Measurements from ENCODE around the gene MRPS18B.
"Not testable (repeated sequence)": the region's sequence is repeated elsewhere in the genome, so short reads cannot be mapped to it uniquely, and the experiment has no call there.

MRPS18B gene

GRCh38 chr6:30617565-30618269, at the start of gene MRPS18B:
TSS of gene MRPS18B (plus strand) at chr6:30617840. CDS start at chr6:30617866, 26 bp downstream.
- Mint-ChIP-seq H3K27ac (peak within 1 kb of the TSS; percentile 100), H3K4me1 (peaks cover 59% of the 10 kb centered on the region), H3K36me3 (peaks cover 100% of the 10 kb centered on the region), H3K4me3 (peak within 1 kb of the TSS; percentile 87), H3K9me3 (no peaks in the 10 kb centered on the region)
- ATAC-seq, result peak; percentile 87
- peak; percentile 86 to 98 for DNase-seq (ENCODE audit: low spot score in 2 of 2)

DNA sequence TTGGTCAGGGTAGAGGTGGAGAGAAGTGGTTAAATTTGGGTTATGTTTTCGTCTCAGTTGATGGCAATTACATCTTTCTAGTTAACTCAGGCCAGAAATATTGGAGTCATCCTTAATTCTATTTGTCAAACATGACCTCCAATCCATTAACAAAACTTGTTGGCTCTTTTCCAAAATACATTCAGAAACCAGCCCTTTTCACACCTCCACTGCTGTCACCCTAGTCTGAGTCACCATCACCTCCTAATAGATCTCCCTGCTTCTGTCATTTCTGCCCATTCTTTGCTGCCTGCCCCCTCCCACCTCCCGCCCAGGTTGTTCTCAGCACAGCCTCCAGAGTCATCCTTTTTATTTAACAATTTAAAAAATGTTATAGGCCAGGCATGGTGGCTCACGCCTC, 49.4 kb upstream of the MRPS18B start:
- peaks cover 37% of the 10 kb centered on the region for H3K36me3 Mint-ChIP-seq
- H3K4me1 Mint-ChIP-seq, result peaks cover 50% of the 10 kb centered on the region
- H3K4me3 Mint-ChIP-seq, result no peak overlapping the region
- DNase-seq (ENCODE audit: low spot score in 2 of 2) (peak in 1 of 2 donors; percentile 64), ATAC-seq (peak; percentile 71)
- no peaks in the 10 kb centered on the region for H3K9me3 Mint-ChIP-seq
- peak overlapping the region; percentile 46 for H3K27ac Mint-ChIP-seq

DNA sequence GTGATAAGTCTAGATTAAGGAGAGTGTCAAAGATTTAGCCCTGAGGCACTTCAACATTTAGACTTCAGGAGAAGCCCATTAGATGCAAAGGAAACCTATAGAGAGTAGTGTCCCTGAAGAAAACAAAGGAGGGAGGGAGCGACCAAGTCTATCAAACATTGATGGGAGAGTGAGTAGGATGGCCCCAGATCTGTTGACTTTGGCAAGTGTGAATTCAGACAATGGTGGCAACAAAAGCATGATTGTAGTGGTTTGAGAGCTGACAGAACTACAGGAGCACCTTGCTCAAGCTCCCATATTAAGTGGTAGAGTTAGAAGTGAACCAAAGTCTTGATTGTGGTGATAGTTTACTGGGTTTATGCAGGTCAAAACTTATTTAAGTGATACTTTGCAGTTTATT, 47.4 kb upstream of the MRPS18B start:
- Mint-ChIP-seq H3K27ac (peak overlapping the region; percentile 99), H3K4me1 (peaks cover 55% of the 10 kb centered on the region), H3K4me3 (peak overlapping the region; percentile 97), H3K36me3 (peaks cover 41% of the 10 kb centered on the region), H3K9me3 (no peaks in the 10 kb centered on the region)
- DNase-seq (ENCODE audit: low spot score in 2 of 2), result no peak
- no peak for ATAC-seq

GRCh38 chr6:30570740-30571074, 46.9 kb upstream of the MRPS18B start:
- Mint-ChIP-seq H3K4me1 (peaks cover 55% of the 10 kb centered on the region), H3K27ac (peak overlapping the region; percentile 99), H3K9me3 (no peaks in the 10 kb centered on the region), H3K4me3 (peak overlapping the region; percentile 97), H3K36me3 (peaks cover 46% of the 10 kb centered on the region)
- peak; percentile 12 for ATAC-seq
- no peak for DNase-seq (ENCODE audit: low spot score in 2 of 2)

DNA sequence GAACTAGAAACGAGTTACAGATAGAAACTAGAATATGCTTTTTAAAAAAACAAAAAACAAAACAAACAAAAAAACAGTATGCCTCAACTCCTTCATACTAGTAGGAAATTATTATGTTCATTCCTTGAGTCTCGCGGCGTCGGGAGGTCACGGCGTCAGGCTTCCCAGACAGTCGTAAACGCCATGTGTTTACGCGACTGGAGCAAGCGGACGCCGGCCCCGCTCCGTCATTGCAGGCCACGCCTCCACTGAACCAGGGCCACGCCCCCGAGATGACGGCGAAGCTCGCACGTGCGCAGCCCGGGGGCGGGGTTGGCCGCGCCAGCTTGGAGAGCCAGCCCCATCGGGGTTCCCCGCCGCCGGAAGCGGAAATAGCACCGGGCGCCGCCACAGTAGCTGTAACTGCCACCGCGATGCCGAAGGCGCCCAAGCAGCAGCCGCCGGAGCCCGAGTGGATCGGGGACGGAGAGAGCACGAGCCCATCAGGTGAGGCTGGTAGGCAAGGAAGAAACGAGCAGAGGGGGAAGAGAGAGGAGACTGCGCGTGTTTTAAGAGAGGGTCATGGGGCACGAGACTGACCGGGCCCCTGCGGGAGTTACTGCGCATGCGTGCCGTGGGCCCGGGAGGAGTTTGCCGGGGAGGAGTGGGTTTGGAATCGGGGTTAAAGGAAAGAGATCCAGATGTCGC, 46.4 kb upstream of the MRPS18B start, which contains the start of gene ABCF1:
Gene ABCF1 (plus strand): TSS at position 368 of the 687 bp plus-strand sequence. CDS start 46 bp downstream, at position 414.
- Mint-ChIP-seq H3K4me3 (peak within 1 kb of the TSS; percentile 97), H3K9me3 (no peaks in the 10 kb centered on the region), H3K27ac (peak within 1 kb of the TSS; percentile 99), H3K4me1 (peaks cover 55% of the 10 kb centered on the region), H3K36me3 (peaks cover 51% of the 10 kb centered on the region)
- ATAC-seq (peak; percentile 95), DNase-seq (ENCODE audit: low spot score in 2 of 2) (peak; percentile 100)

DNA sequence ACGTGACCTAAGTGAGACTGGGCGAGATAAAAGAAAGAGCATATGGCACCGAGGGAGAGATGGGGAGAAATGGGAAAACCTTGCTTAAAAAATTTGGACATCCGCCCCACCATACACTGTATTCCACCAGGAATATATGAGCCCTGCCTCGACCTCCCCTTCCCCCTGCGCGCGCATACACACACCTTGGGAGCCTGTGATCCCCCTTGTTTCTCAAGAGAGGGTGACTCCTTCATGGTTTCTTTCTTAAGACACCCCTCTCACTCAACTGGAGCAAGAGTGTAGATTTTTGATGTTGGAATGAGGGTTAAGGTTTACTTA, 45.9 kb upstream of the MRPS18B start:
- Mint-ChIP-seq H3K36me3 (peaks cover 56% of the 10 kb centered on the region), H3K4me1 (peaks cover 59% of the 10 kb centered on the region), H3K9me3 (no peaks in the 10 kb centered on the region), H3K4me3 (peak overlapping the region; percentile 97), H3K27ac (peak overlapping the region; percentile 99)
- no peak for DNase-seq (ENCODE audit: low spot score in 2 of 2)
- ATAC-seq, result no peak

DNA sequence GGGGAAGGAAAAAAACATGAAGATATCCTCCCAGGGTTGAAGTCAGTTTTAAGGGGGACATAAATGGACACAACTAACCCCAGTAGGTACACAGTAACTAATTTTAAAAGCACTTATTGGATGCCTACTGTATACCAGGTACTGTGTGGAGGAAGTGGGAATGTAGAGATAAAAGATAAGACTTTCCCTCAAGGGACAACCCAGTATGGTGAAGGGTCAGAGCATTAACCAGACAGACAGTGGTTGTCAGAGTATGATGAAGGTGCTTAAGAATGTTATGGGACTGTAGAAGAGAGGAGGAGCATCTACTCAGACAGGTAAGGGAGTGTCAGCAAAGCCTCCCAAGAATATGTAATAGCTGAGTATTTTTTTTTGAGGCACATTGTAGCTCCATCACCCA, 45.5 kb upstream of the MRPS18B start:
- DNase-seq (ENCODE audit: low spot score in 2 of 2) (no peak), ATAC-seq (no peak)
- Mint-ChIP-seq H3K4me1 (peaks cover 64% of the 10 kb centered on the region), H3K27ac (peak overlapping the region; percentile 99), H3K36me3 (peaks cover 60% of the 10 kb centered on the region), H3K4me3 (peak overlapping the region; percentile 97), H3K9me3 (no peaks in the 10 kb centered on the region)

DNA sequence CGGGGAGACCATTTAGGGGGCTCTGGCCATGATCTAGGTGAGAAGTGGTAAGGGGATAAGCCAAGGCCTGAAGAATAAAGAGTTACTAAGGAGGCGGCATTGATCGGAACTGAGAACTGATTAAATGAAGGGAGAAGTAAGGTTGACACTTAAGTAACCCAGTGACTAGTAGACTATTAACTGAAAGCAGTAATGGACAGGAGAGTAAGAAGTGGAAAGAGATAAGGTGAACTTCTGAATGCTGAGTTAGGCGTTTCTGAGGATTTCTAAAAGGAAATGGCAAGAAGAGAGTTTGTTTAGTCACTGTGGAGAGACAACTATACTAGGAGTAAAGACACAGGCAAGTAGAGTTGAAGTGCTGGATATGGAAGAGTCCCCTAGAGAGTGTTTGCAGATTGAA, 44.5 kb upstream of the MRPS18B start:
- H3K27ac Mint-ChIP-seq, result peak overlapping the region; percentile 99
- peaks cover 70% of the 10 kb centered on the region for H3K36me3 Mint-ChIP-seq
- DNase-seq (ENCODE audit: low spot score in 2 of 2), result no peak
- H3K9me3 Mint-ChIP-seq, result no peaks in the 10 kb centered on the region
- ATAC-seq, result no peak
- peaks cover 69% of the 10 kb centered on the region for H3K4me1 Mint-ChIP-seq
- H3K4me3 Mint-ChIP-seq, result peak overlapping the region; percentile 97

GRCh38 chr6:30578051-30578450, 39.6 kb upstream of the MRPS18B start:
- no peaks in the 10 kb centered on the region for H3K9me3 Mint-ChIP-seq
- DNase-seq (ENCODE audit: low spot score in 2 of 2) (no peak), ATAC-seq (no peak)
- H3K27ac Mint-ChIP-seq, result peak overlapping the region; percentile 15
- H3K4me1 Mint-ChIP-seq, result peaks cover 26% of the 10 kb centered on the region
- H3K4me3 Mint-ChIP-seq, result no peak overlapping the region
- H3K36me3 Mint-ChIP-seq, result peaks cover 100% of the 10 kb centered on the region

DNA sequence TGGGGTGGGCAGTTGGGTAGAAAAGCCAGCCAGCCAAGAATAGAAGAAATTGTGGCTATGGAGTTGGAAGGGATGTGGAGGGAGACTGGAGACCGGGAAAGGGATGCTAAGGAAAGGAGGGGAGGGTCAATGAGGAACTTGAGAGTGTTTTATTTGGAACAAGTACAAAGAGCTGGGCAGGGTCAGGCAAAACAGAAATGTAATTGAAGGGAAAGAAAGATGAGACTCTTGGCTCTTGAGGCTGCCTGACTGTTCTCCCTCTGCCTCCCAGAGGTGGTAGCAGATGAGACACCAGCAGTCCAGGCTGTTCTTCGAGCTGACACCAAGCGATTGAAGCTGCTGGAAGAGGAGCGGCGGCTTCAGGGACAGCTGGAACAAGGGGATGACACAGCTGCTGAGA, 33.7 kb upstream of the MRPS18B start:
- H3K4me3 Mint-ChIP-seq, result no peak overlapping the region
- no peak for ATAC-seq
- H3K27ac Mint-ChIP-seq, result peak overlapping the region; percentile 35
- no peaks in the 10 kb centered on the region for H3K9me3 Mint-ChIP-seq
- no peak for DNase-seq (ENCODE audit: low spot score in 2 of 2)
- no peaks in the 10 kb centered on the region for H3K4me1 Mint-ChIP-seq
- peaks cover 100% of the 10 kb centered on the region for H3K36me3 Mint-ChIP-seq

DNA sequence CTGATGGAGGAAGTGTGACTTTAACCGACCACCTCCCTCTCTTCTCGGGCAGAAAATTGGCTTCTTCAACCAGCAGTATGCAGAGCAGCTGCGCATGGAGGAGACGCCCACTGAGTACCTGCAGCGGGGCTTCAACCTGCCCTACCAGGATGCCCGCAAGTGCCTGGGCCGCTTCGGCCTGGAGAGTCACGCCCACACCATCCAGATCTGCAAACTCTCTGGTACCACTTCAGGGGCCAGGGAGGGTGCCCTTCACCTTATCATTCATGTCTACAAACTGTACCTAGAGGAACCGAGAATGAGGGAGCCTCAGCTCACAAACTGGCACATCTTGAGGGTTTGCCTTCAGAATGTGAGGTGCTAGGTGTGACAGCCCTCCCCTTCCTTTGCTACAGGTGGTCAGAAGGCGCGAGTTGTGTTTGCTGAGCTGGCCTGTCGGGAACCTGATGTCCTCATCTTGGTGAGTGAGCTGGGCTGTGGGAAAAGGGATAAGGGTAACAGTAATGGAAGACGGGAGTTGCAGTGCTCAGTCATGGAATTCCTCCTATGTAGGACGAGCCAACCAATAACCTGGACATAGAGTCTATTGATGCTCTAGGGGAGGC, 27.8 kb upstream of the MRPS18B start:
- DNase-seq (ENCODE audit: low spot score in 2 of 2), result no peak
- Mint-ChIP-seq H3K36me3 (peaks cover 98% of the 10 kb centered on the region), H3K4me3 (no peak overlapping the region), H3K27ac (no peak overlapping the region), H3K4me1 (peaks cover 21% of the 10 kb centered on the region), H3K9me3 (no peaks in the 10 kb centered on the region)
- peak; percentile 31 for ATAC-seq

- no peaks in the 10 kb centered on the region for H3K9me3 Mint-ChIP-seq
- ATAC-seq, result peak; percentile 21
- no peak overlapping the region for H3K4me3 Mint-ChIP-seq
- no peak for DNase-seq (ENCODE audit: low spot score in 2 of 2)
- peaks cover 21% of the 10 kb centered on the region for H3K4me1 Mint-ChIP-seq
- peaks cover 98% of the 10 kb centered on the region for H3K36me3 Mint-ChIP-seq
- peak overlapping the region; percentile 3 for H3K27ac Mint-ChIP-seq
These were observed 27.1 kb upstream of the MRPS18B start for GRCh38 chr6:30590509-30590908.

DNA sequence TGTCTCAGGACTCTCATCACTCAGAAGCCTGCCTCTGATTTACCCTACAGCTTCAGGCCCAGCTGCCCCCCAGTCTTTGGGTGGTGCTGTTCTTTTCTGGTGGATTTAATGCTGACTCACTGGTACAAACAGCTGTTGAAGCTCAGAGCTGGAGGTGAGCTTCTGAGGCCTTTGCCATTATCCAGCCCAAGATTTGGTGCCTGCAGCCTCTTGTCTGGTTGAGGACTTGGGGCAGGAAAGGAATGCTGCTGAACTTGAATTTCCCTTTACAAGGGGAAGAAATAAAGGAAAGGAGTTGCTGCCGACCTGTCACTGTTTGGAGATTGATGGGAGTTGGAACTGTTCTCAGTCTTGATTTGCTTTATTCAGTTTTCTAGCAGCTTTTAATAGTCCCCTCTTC, 26.6 kb upstream of the MRPS18B start:
- DNase-seq (ENCODE audit: low spot score in 2 of 2) (no peak), ATAC-seq (no peak)
- H3K4me1 Mint-ChIP-seq, result peaks cover 21% of the 10 kb centered on the region
- peaks cover 98% of the 10 kb centered on the region for H3K36me3 Mint-ChIP-seq
- peak overlapping the region; percentile 3 for H3K27ac Mint-ChIP-seq
- no peak overlapping the region for H3K4me3 Mint-ChIP-seq
- no peaks in the 10 kb centered on the region for H3K9me3 Mint-ChIP-seq

DNA sequence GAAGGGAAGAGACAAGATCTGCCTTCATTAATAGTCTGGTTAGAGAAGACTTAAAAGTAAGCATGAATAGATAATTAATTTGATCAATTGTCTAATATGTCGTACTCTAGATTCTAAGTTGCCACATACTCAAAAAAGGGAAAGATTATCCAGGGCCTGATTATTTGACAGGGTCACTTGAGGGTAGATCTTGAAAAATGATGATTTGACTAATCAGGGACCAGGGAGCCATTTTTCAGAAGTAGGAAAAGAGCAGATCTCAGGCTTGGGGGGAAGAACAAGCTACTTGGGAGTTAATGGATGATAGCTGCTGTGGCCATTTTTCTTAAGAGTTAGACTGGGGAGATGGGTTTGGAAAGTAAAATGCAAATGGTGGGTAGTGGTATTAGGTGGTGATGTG, 25.4 kb upstream of the MRPS18B start:
- H3K4me3 Mint-ChIP-seq, result no peak overlapping the region

GRCh38 chr6:30597315-30598144, 20.1 kb upstream of the MRPS18B start:
- peaks cover 15% of the 10 kb centered on the region for H3K4me1 Mint-ChIP-seq
- ATAC-seq (peak; percentile 89), DNase-seq (ENCODE audit: low spot score in 2 of 2) (peak; percentile 72 to 92)
- H3K9me3 Mint-ChIP-seq, H3K4me3 Mint-ChIP-seq: not testable (repeated sequence)
- peaks cover 98% of the 10 kb centered on the region for H3K36me3 Mint-ChIP-seq
- peak overlapping the region; percentile 74 for H3K27ac Mint-ChIP-seq

More for the DNA sequence above, 25.4 kb upstream of the MRPS18B start:
- Mint-ChIP-seq H3K9me3 (no peaks in the 10 kb centered on the region), H3K4me1 (peaks cover 25% of the 10 kb centered on the region), H3K27ac (peak overlapping the region; percentile 23), H3K36me3 (peaks cover 98% of the 10 kb centered on the region)
- no peak for ATAC-seq
- no peak for DNase-seq (ENCODE audit: low spot score in 2 of 2)

Measured in stimulated activated effector memory CD8-positive, alpha-beta T cell treated with anti-CD3 and anti-CD28 coated beads, Interleukin-12 subunit alpha, Interleukin-12 subunit beta, amount 100 ng/mL, for 72 hours (primary cell).